IgD-negative memory B cell (primary cell): Measurements from ENCODE around the gene PCLAF. TPM values are rescaled to one million over a fixed set of nuclear protein-coding genes. Genes with fewer than 3 reads are reported as not detected.
"Not testable (repeated sequence)": the region's sequence is repeated elsewhere in the genome, so short reads cannot be mapped to it uniquely, and the experiment has no call there.

Source experiments
- H3K27ac Mint-ChIP-seq, 3 donors: one replicate each; pipeline ENCODE4 v1.8.0; 2020 to 2022; ENCODE audit warnings: mild to moderate bottlenecking in 3 of 3, mixed read lengths in 3 of 3, moderate library complexity in 1 of 3
- H3K27me3 Mint-ChIP-seq: one replicate; pipeline ENCODE4 v1.8.0; 2021; ENCODE audit warnings: mixed read lengths
- H3K36me3 Mint-ChIP-seq: one replicate; pipeline ENCODE4 v1.8.0; 2020; ENCODE audit warnings: mild to moderate bottlenecking, mixed read lengths
- H3K4me1 Mint-ChIP-seq, 3 donors: one replicate each; pipeline ENCODE4 v1.8.0; 2020 to 2022; ENCODE audit warnings: mixed read lengths in 3 of 3, mild to moderate bottlenecking in 1 of 3
- H3K4me3 Mint-ChIP-seq, 4 donors: one replicate each; pipeline ENCODE4 v1.8.0; 2020 to 2022; ENCODE audit warnings: mild to moderate bottlenecking in 4 of 4, mixed read lengths in 4 of 4, moderate library complexity in 3 of 4
- H3K9me3 Mint-ChIP-seq, 3 donors: one replicate each; pipeline ENCODE4 v1.8.0; 2020 to 2021; ENCODE audit warnings: mixed read lengths in 3 of 3, mild to moderate bottlenecking in 1 of 3
- polyA plus RNA-seq: library from polyadenylated mRNA; unstranded; fragments of 300-500 nt; fragmentation: Illumina TruSeq; gene quantifications from one replicate; pipeline ENCODE4 v1.2.3, GENCODE V29; 2021

The PCLAF gene
- polyA plus RNA-seq, 1 donor from 2014 or later: 1.4 TPM

DNA sequence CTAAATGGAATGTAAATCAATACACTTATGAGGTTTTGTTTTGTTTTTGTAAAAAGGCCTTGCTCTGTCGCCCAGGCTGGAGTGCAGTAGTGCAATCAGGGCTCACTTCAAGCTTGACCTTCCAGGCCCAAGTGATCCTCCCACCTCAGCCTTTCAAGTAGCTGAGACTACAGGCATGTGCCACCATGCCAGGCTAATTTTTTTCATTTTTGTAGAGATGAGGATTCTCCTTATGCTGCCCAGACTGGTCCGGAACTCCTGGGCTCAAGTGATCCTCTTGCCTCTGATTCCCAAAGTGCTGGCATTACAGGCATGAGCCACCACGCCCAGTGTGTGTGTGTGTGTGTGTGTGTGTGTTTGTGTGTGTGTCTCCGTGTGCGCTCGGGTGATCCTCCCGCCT is 5.0 kb upstream of the PCLAF start:
- Mint-ChIP-seq H3K9me3 (no peaks in the 10 kb centered on the region), H3K27me3 (no peaks in the 10 kb centered on the region), H3K27ac (peak overlapping the region in 1 of 3 donors; percentile 59), H3K36me3 (no peaks in the 10 kb centered on the region), H3K4me3 (peak overlapping the region in 1 of 4 donors; percentile 47), H3K4me1 (peaks cover 19 to 24% (median 20%) of the 10 kb centered on the region in 3 donors)

GRCh38 chr15:64383760-64384159 is 2.5 kb upstream of the PCLAF start:
- Mint-ChIP-seq H3K36me3 (no peaks in the 10 kb centered on the region), H3K27me3 (no peaks in the 10 kb centered on the region), H3K27ac (no peak overlapping the region), H3K4me3 (no peak overlapping the region), H3K4me1 (peaks cover 19 to 25% (median 19%) of the 10 kb centered on the region in 3 donors), H3K9me3 (no peaks in the 10 kb centered on the region)

- Mint-ChIP-seq H3K4me3 (peak overlapping the region; percentile 78 to 98 (median 94)), H3K4me1 (peaks cover 10 to 15% (median 12%) of the 10 kb centered on the region in 3 donors)
- H3K27me3 Mint-ChIP-seq, H3K36me3 Mint-ChIP-seq, H3K27ac Mint-ChIP-seq, H3K9me3 Mint-ChIP-seq: not testable (repeated sequence)
These were observed 941 bp downstream of the PCLAF start for GRCh38 chr15:64380130-64380870.

DNA sequence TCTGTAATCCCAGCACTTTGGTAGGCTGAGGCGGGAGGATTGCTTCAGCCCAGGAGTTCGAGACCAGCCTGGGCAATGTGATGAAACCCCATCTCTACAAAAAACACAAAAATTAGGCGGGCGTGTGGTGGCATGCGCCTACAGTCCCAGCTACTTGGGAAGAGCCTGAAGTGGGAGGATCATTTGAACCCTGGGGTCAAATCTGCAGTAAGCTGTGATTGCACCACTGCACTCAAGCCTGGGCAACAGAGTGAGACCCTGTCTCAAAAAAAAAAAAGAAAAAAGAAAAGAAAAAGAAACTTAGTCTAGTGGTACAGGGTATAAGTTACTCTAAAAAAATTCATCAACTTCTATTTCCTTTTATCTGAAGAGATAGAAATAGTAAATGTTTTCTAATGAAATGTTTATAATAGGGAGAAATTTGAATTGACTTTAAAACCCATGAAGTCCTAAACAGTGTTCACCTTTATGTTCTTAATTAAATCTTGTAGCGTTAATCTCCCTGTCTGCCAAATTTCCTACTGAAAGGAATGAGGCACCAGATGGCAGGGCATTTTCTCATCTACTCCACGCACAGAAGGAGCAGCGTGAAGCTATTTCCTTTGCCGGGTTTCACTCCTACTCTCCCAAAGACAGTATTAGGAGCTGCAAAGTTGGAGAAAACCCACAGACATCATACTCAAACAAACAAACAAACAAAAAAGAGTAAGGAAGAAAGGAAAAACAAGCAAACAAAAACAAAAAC is 1.9 kb downstream of the PCLAF start:
- Mint-ChIP-seq H3K27ac (no peak overlapping the region), H3K4me3 (peak overlapping the region in 3 of 4 donors; percentile 58 to 78 (median 60)), H3K36me3 (no peaks in the 10 kb centered on the region), H3K9me3 (no peaks in the 10 kb centered on the region), H3K4me1 (peaks cover 10 to 15% (median 12%) of the 10 kb centered on the region in 3 donors), H3K27me3 (no peaks in the 10 kb centered on the region)

DNA sequence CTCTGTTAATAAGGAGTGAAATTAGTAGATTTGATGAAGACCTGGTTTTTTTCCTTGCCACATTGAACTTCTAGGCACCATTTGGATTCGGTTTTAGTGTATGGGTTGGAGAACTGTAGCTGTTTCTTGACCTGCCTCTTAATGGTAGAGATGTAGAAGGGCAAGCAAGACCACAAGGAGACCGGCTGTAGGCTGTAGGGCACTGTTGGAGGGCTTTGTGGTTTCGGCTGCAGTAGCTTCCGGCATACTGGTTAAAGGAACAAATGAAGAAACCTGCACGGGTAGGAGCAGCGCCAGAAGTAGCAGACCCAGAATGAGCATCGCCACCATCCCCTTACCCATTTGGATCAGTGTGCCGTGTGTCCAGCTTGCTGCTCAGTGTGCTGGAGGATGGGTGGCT is 7.9 kb downstream of the PCLAF start:
- Mint-ChIP-seq H3K27me3 (no peaks in the 10 kb centered on the region), H3K4me1 (no peaks in the 10 kb centered on the region), H3K27ac (no peak overlapping the region), H3K4me3 (peak overlapping the region in 1 of 4 donors; percentile 43), H3K9me3 (no peaks in the 10 kb centered on the region), H3K36me3 (no peaks in the 10 kb centered on the region)

DNA sequence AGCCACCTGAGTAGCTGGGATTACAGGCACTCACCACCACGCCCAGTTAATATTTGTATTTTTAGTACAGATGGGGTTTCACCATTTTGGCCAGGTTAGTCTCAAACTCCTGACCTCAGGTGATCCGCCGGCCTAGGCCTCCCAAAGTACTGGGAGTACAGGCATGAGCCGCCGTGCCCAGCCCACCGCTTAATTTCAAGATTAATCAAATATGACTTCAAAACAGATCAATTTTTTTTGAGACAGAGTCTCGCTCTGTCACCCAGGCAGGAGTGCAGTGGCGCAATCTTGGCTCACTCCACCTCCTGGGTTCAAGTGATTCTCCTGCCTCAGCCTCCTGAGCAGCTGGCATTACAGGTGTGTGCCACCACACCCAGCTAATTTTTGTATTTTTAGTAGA is 9.9 kb downstream of the PCLAF start:
- H3K27ac Mint-ChIP-seq, H3K9me3 Mint-ChIP-seq, H3K4me1 Mint-ChIP-seq, H3K27me3 Mint-ChIP-seq, H3K36me3 Mint-ChIP-seq, H3K4me3 Mint-ChIP-seq: not testable (repeated sequence)

GRCh38 chr15:64369078-64369607 is 12.1 kb downstream of the PCLAF start:
- Mint-ChIP-seq H3K27me3 (no peaks in the 10 kb centered on the region), H3K36me3 (no peaks in the 10 kb centered on the region), H3K9me3 (no peaks in the 10 kb centered on the region), H3K4me3 (no peak overlapping the region), H3K27ac (no peak overlapping the region), H3K4me1 (peaks cover 3 to 8% (median 8%) of the 10 kb centered on the region in 3 donors)

DNA sequence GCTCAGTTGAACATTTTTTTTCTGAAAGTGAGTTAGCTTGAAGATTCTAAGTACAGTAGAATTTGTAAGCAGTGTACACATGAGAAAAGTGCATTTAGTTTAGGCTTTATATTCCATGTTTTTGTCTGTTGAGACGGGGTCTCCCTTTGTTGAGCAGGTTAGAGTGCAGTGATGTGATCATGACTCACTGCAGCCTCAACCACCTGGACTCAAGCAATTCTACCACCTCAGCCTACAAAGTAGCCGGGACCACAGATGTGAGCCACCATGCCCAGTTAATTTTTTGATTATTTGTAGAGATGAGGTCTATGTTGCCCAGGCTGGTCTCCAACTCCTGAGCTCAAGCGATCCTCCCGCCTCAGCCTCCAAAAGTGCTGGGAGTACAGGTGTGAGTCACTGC is 20.0 kb downstream of the PCLAF start:
- H3K4me3 Mint-ChIP-seq: no peak overlapping the region

DNA sequence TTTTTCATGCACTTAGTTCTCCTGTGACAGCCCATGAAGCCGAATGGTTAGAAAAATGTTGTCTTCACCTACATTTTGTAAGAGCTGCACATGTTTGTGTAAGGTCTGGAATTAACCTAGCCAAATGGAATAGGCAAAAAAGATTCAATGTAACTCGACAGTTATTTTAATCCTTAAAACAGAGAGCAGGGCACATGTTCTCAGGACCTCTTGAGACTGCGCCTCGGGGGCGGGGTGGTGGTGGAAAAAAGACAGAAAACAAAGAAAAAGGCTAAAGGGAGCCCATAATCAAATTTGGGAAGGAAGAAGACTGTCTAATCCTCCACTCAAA is 24.6 kb downstream of the PCLAF start:
- peaks cover 2% of the 10 kb centered on the region for H3K36me3 Mint-ChIP-seq
- H3K4me3 Mint-ChIP-seq: peak overlapping the region; percentile 91 to 99 (median 98)
- H3K27me3 Mint-ChIP-seq: no peaks in the 10 kb centered on the region
- H3K27ac Mint-ChIP-seq: peak overlapping the region; percentile 93 to 95 (median 94)
- H3K9me3 Mint-ChIP-seq: no peaks in the 10 kb centered on the region
- peaks cover 9 to 21% (median 13%) of the 10 kb centered on the region in 3 donors for H3K4me1 Mint-ChIP-seq

More for the DNA sequence above, 20.0 kb downstream of the PCLAF start:
- Mint-ChIP-seq H3K27me3 (no peaks in the 10 kb centered on the region), H3K4me1 (peaks cover under 1 to 15% (median 6%) of the 10 kb centered on the region in 3 donors), H3K27ac (no peak overlapping the region), H3K36me3 (no peaks in the 10 kb centered on the region), H3K9me3 (no peaks in the 10 kb centered on the region)

GRCh38 chr15:64355944-64356709 is 25.1 kb downstream of the PCLAF start, which contains the start of gene CSNK1G1:
Gene CSNK1G1, minus strand, starts transcription at chr15:64356173. Its CDS starts 55,674 bp downstream, at chr15:64300499.
- Mint-ChIP-seq H3K4me1 (peaks cover 9 to 23% (median 13%) of the 10 kb centered on the region in 3 donors), H3K27ac (peak within 1 kb of the TSS; percentile 93 to 95 (median 94)), H3K27me3 (no peaks in the 10 kb centered on the region), H3K4me3 (peak within 1 kb of the TSS; percentile 91 to 99 (median 98)), H3K36me3 (peaks cover 2% of the 10 kb centered on the region), H3K9me3 (no peaks in the 10 kb centered on the region)

- peak overlapping the region; percentile 93 to 95 (median 94) for H3K27ac Mint-ChIP-seq
- no peaks in the 10 kb centered on the region for H3K9me3 Mint-ChIP-seq
These were observed 25.8 kb downstream of the PCLAF start for GRCh38 chr15:64355348-64355943.

DNA sequence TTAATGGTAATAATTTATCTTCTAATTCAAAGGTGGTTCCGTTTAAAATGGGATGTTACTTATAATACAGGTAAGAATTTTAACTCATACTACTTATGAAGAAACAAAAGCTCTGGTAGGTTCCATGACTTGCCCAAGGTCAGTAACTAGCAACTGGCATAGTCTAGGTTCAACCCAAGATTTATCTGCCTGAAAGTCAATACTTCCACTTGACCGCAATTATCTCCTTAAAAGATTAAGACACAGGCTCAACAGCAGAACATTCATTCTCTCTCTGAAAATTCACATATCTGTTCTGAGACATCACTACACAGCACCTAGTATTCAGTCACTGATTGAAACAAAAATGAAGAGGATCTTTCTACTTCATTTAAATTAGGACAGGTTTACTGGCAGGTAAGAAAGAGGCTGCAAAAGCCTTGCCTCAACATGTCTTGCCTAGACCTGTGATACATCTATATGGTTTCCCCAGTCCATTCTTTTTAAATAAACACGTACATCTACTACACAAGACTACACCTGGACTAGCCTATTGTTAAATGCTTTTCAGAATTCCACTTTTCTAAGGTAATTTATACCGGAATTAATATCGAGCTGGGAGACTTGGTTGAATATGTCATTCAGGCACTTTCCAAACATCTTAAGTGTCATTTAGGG is 26.4 kb downstream of the PCLAF start:
- Mint-ChIP-seq H3K9me3 (no peaks in the 10 kb centered on the region), H3K27me3 (no peaks in the 10 kb centered on the region), H3K4me3 (peak overlapping the region; percentile 91 to 99 (median 98)), H3K36me3 (peaks cover 2% of the 10 kb centered on the region), H3K4me1 (peaks cover 9 to 25% (median 13%) of the 10 kb centered on the region in 3 donors), H3K27ac (peak overlapping the region in 2 of 3 donors; percentile 6 to 95)

More at GRCh38 chr15:64355348-64355943, 25.8 kb downstream of the PCLAF start:
- no peaks in the 10 kb centered on the region for H3K27me3 Mint-ChIP-seq
- peaks cover 2% of the 10 kb centered on the region for H3K36me3 Mint-ChIP-seq
- peak overlapping the region; percentile 91 to 99 (median 98) for H3K4me3 Mint-ChIP-seq
- peaks cover 9 to 25% (median 13%) of the 10 kb centered on the region in 3 donors for H3K4me1 Mint-ChIP-seq

DNA sequence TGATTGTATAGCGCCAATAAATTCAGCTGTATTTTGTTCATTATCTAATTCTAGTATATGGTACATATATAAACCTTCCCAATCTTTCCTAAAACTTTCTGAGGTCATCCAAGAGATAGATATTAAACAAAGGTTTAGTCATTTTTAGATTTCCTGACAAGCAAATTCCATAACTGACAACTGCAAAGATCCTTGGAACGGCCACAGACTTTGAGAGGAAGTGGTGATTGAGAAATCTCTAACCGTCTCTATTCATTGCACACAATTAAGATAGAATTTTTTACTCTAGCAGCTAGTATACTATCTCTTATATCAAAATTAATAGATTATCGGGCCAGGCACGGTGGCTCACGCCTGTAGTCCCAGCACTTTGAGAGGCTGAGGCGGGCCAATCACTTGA is 30.0 kb downstream of the PCLAF start:
- Mint-ChIP-seq H3K27ac (peak overlapping the region in 1 of 3 donors; percentile 53), H3K27me3 (no peaks in the 10 kb centered on the region), H3K4me1 (peaks cover 10 to 17% (median 14%) of the 10 kb centered on the region in 3 donors), H3K4me3 (peak overlapping the region in 1 of 4 donors; percentile 60), H3K36me3 (peaks cover 3% of the 10 kb centered on the region), H3K9me3 (no peaks in the 10 kb centered on the region)

DNA sequence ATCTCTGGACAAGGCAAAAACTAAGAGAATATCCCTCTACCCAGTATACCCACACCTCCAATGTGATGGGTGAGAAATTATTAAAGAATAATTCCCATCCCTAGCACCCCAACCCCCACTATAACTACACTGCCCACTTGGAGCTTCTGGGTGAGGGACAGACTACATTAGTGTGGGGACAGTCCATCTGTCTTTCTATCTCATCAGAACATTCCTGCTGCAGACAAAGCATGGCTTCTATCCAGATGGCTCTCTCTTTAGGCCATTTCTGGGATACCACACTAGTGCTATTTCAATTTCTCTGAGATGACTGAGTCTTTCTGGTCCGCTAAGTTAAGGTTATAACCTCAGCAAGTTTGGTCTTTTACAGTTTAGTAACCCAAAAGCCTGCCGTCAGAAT is 31.9 kb downstream of the PCLAF start:
- Mint-ChIP-seq H3K4me3 (no peak overlapping the region), H3K27ac (peak overlapping the region in 1 of 3 donors; percentile 84), H3K27me3 (no peaks in the 10 kb centered on the region), H3K4me1 (peaks cover 2 to 11% (median 7%) of the 10 kb centered on the region in 3 donors), H3K9me3 (no peaks in the 10 kb centered on the region), H3K36me3 (peaks cover 3% of the 10 kb centered on the region)
